ENCODE measurements around the gene LKAAEAR1.
A peak's percentile ranks its signal among the peaks of the same experiment; 100 is the strongest.

The LKAAEAR1 gene

DNA sequence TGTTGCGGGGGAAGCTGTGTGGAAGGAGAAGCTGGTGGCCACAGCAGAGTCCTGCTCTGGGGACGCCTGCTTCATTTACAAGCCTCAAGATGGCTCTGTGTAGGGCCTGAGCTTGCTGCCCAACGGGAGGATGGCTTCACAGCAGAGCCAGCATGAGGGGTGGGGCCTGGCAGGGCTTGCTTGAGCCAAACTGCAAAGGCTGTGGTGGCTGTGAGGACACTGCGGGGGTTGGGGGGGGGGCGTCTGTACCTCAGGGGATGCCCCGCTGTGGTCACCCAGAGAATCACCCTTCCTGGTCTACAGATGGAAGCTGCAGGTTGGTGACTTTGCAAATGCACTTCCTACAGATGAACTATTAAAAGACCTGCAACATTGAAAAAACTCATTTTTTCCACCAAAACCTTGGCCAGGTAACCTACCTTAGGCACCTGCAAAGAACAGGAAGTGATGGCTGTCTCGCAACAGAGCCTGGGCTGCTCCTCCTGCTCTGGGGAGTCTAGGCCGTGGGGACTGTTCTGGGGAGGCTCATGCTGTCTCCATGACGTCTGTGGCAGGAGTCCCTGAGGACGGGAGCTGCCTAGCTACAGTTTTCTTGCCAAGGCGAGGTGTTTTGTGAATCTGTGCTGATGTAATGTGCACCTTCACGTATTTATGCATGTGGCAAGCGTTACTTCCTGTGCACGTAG lies 15.8 kb upstream of the LKAAEAR1 start:
- Histone ChIP-seq H4K20me1 (ENCODE audit: insufficient read depth, low read length) (no peaks in the 10 kb centered on the region), H3K27ac (ENCODE audit: low read length) (peak overlapping the region; percentile 17; the same call in 1 of the 2 replicates), H3K9me3 (ENCODE audit: insufficient read depth, low read length) (no peaks in the 10 kb centered on the region), H3K79me2 (ENCODE audit: low read length) (no peaks in the 10 kb centered on the region), H2AFZ (ENCODE audit: low read depth, low read length) (no peak overlapping the region), H3K36me3 (replicated peaks; ENCODE audit: low read depth, low read length) (no peaks in the 10 kb centered on the region), H3K4me3 (ENCODE audit: low read length) (peak overlapping the region; percentile 26), H3K27me3 (ENCODE audit: low read depth, low read length) (peaks cover 18% of the 10 kb centered on the region), H3K9ac (ENCODE audit: low read length) (no peak overlapping the region), H3K4me2 (ENCODE audit: low read length) (peak overlapping the region; percentile 48), H3K4me1 (ENCODE audit: low read length) (peaks cover 34% of the 10 kb centered on the region)
- TF ChIP-seq, protein P1, sequence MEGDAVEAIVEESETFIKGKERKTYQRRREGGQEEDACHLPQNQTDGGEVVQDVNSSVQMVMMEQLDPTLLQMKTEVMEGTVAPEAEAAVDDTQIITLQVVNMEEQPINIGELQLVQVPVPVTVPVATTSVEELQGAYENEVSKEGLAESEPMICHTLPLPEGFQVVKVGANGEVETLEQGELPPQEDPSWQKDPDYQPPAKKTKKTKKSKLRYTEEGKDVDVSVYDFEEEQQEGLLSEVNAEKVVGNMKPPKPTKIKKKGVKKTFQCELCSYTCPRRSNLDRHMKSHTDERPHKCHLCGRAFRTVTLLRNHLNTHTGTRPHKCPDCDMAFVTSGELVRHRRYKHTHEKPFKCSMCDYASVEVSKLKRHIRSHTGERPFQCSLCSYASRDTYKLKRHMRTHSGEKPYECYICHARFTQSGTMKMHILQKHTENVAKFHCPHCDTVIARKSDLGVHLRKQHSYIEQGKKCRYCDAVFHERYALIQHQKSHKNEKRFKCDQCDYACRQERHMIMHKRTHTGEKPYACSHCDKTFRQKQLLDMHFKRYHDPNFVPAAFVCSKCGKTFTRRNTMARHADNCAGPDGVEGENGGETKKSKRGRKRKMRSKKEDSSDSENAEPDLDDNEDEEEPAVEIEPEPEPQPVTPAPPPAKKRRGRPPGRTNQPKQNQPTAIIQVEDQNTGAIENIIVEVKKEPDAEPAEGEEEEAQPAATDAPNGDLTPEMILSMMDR (IDR thresholded peaks at IDR 0.05; ENCODE audit: low read depth, low read length) = no peak
- TF ChIP-seq EZH2phosphoT487 (IDR thresholded peaks at IDR 0.05; ENCODE audit: low read depth) = no peak

DNA sequence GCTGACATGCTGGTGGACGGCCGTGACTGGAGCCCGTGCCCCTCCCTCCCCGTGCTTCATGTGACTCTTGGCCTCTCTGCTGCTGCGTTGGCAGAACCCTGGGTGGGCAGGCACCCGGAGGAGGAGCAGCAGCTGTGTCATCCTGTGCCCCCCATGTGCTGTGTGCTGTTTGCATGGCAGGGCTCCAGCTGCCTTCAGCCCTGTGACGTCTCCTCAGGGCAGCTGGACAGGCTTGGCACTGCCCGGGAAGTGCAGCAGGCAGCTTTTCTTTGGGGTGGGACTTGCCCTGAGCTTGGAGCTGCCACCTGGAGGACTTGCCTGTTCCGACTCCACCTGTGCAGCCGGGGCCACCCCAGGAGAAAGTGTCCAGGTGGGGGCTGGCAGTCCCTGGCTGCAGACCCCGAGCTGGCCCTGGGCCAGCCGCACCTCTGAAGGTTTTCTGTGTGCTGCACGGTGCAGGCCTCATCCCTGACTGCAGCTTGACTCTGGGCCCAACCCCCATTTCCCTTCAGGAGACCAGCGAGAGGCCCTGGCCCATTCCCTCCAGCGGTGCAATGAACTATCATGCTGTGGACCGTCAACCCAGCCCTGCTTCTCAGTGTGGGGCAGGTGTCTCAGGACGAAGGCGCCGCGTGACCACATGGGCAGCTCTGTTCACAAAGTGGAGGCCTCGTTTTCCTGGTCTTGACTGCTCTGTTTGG lies 15.0 kb upstream of the LKAAEAR1 start:
- H2AFZ ChIP-seq (ENCODE audit: low read depth, low read length) = no peak overlapping the region
- no peak overlapping the region for H3K9ac ChIP-seq (ENCODE audit: low read length)
- TF ChIP-seq, protein P1 (IDR thresholded peaks at IDR 0.05; ENCODE audit: low read depth, low read length) = no peak
- TF ChIP-seq EZH2phosphoT487 (IDR thresholded peaks at IDR 0.05; ENCODE audit: low read depth) = no peak
- H3K4me1 ChIP-seq (ENCODE audit: low read length) = peaks cover 34% of the 10 kb centered on the region
- H3K27me3 ChIP-seq (ENCODE audit: low read depth, low read length) = peaks cover 18% of the 10 kb centered on the region
- no peaks in the 10 kb centered on the region for H4K20me1 ChIP-seq (ENCODE audit: insufficient read depth, low read length)
- H3K36me3 ChIP-seq (replicated peaks; ENCODE audit: low read depth, low read length) = no peaks in the 10 kb centered on the region
- no peak overlapping the region for H3K4me3 ChIP-seq (ENCODE audit: low read length)
- no peaks in the 10 kb centered on the region for H3K79me2 ChIP-seq (ENCODE audit: low read length)
- no peaks in the 10 kb centered on the region for H3K9me3 ChIP-seq (ENCODE audit: insufficient read depth, low read length)
- H3K27ac ChIP-seq (ENCODE audit: low read length) = peak overlapping the region; percentile 6; the same call in 1 of the 2 replicates
- no peak overlapping the region; the same call in 1 of the 2 replicates for H3K4me2 ChIP-seq (ENCODE audit: low read length)

DNA sequence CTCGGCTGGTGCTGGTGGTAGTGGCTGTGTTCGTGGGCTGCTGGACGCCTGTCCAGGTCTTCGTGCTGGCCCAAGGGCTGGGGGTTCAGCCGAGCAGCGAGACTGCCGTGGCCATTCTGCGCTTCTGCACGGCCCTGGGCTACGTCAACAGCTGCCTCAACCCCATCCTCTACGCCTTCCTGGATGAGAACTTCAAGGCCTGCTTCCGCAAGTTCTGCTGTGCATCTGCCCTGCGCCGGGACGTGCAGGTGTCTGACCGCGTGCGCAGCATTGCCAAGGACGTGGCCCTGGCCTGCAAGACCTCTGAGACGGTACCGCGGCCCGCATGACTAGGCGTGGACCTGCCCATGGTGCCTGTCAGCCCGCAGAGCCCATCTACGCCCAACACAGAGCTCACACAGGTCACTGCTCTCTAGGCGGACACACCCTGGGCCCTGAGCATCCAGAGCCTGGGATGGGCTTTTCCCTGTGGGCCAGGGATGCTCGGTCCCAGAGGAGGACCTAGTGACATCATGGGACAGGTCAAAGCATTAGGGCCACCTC lies 14.3 kb upstream of the LKAAEAR1 start:
- no peaks in the 10 kb centered on the region for H3K36me3 ChIP-seq (replicated peaks; ENCODE audit: low read depth, low read length)
- H2AFZ ChIP-seq (ENCODE audit: low read depth, low read length) = no peak overlapping the region
- no peaks in the 10 kb centered on the region for H3K79me2 ChIP-seq (ENCODE audit: low read length)
- H3K27me3 ChIP-seq (ENCODE audit: low read depth, low read length) = peaks cover 16% of the 10 kb centered on the region
- no peaks in the 10 kb centered on the region for H4K20me1 ChIP-seq (ENCODE audit: insufficient read depth, low read length)
- TF ChIP-seq EZH2phosphoT487 (IDR thresholded peaks at IDR 0.05; ENCODE audit: low read depth) = no peak
- TF ChIP-seq, protein P1 (IDR thresholded peaks at IDR 0.05; ENCODE audit: low read depth, low read length) = no peak
- no peak overlapping the region for H3K4me3 ChIP-seq (ENCODE audit: low read length)
- no peak overlapping the region for H3K4me2 ChIP-seq (ENCODE audit: low read length)
- peaks cover 34% of the 10 kb centered on the region for H3K4me1 ChIP-seq (ENCODE audit: low read length)
- H3K9ac ChIP-seq (ENCODE audit: low read length) = no peak overlapping the region
- no peaks in the 10 kb centered on the region for H3K9me3 ChIP-seq (ENCODE audit: insufficient read depth, low read length)
- H3K27ac ChIP-seq (ENCODE audit: low read length) = no peak overlapping the region

DNA sequence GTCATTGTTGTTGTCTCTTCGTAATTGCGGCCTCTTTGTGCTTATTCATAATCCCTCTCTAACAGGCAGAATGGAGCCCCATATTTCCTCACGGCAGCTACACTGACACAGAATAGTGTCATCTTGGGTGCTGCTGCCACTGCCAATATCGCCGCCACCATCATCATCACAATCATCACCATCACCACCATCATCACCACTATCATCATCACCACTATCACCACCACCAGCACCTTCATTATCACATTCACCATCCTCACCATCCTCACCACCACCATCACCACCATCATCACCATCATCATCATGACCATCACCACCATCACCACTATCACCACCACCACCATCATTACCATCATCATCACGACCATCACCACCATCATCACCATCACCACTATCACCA lies 12.3 kb upstream of the LKAAEAR1 start:
- Histone ChIP-seq H3K36me3 (replicated peaks; ENCODE audit: low read depth, low read length) (no peaks in the 10 kb centered on the region), H3K9ac (ENCODE audit: low read length) (no peak overlapping the region), H3K27ac (ENCODE audit: low read length) (no peak overlapping the region), H3K27me3 (ENCODE audit: low read depth, low read length) (peaks cover 13% of the 10 kb centered on the region), H3K4me3 (ENCODE audit: low read length) (no peak overlapping the region), H3K79me2 (ENCODE audit: low read length) (no peaks in the 10 kb centered on the region), H3K9me3 (ENCODE audit: insufficient read depth, low read length) (no peaks in the 10 kb centered on the region), H3K4me1 (ENCODE audit: low read length) (peaks cover 31% of the 10 kb centered on the region), H4K20me1 (ENCODE audit: insufficient read depth, low read length) (no peaks in the 10 kb centered on the region), H3K4me2 (ENCODE audit: low read length) (no peak overlapping the region), H2AFZ (ENCODE audit: low read depth, low read length) (no peak overlapping the region)
- no peak for TF ChIP-seq EZH2phosphoT487 (IDR thresholded peaks at IDR 0.05; ENCODE audit: low read depth)
- TF ChIP-seq, protein P1 (IDR thresholded peaks at IDR 0.05; ENCODE audit: low read depth, low read length) = no peak

Measured in OCI-LY3 (cell line).